ENCODE results near the gene STK32C.

DNA sequence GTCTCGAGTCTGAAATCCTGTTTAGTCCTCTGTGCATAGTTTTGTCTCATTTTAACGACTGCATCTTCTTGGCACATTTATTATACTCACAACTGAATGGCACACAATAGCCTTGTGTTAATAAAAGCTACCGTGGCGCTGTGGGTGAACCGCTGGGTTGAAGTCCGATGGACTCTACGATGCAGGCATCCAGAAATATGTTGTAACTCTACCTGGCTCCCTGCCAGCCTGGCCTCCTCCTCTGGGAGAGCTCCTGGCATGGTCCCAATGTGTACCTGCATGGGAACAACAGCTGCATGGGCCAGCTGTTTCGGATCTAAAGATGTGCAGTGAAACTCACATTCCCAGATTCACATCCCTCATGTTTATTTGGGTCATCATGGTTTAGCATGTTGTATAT lies 124.7 kb downstream of the STK32C start:
- TF ChIP-seq, protein P1, sequence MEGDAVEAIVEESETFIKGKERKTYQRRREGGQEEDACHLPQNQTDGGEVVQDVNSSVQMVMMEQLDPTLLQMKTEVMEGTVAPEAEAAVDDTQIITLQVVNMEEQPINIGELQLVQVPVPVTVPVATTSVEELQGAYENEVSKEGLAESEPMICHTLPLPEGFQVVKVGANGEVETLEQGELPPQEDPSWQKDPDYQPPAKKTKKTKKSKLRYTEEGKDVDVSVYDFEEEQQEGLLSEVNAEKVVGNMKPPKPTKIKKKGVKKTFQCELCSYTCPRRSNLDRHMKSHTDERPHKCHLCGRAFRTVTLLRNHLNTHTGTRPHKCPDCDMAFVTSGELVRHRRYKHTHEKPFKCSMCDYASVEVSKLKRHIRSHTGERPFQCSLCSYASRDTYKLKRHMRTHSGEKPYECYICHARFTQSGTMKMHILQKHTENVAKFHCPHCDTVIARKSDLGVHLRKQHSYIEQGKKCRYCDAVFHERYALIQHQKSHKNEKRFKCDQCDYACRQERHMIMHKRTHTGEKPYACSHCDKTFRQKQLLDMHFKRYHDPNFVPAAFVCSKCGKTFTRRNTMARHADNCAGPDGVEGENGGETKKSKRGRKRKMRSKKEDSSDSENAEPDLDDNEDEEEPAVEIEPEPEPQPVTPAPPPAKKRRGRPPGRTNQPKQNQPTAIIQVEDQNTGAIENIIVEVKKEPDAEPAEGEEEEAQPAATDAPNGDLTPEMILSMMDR (IDR thresholded peaks at IDR 0.05 in 4 of 5, conservative IDR thresholded peaks at IDR 0.05 in 1 of 5), result no peak
- TF ChIP-seq POLR2A (IDR thresholded peaks at IDR 0.05), result no peak

Measured in gastrocnemius medialis (tissue), 4 donors.